Lung microvascular endothelial cell (primary cell): Measurements from ENCODE around the gene CCND2. TPM values are rescaled to one million over a fixed set of nuclear protein-coding genes. Genes with fewer than 3 reads are reported as not detected.

Experiments
- total RNA-seq: library from RNA; depleted of rRNA; stranded (reverse); fragments of >200 nt; gene quantifications from 2 replicates; pipeline ENCODE4 v1.2.1, GENCODE V29; 2014

Gene CCND2
- total RNA-seq, 1 donor from 2014 or later = 141 TPM

Other genes starting within 250 kb of the CCND2 start
- 8.3 and 14.8 TPM in 2 replicates for gene TIGAR, start 47.5 kb downstream of the CCND2 start, total RNA-seq
- not detected in 2 replicates for gene FGF23, start 106.0 kb downstream of the CCND2 start, total RNA-seq
- not detected in 2 replicates for gene FGF6, start 172.1 kb downstream of the CCND2 start, total RNA-seq